Nephron (organoid): ENCODE measurements around the gene BTBD9.

ENCODE experiments used
- H3K27ac Mint-ChIP-seq, 3 experiments: 2 replicates each; pipeline ENCODE4 v1.8.0; 2020; ENCODE audit warnings: mixed read lengths in 3 of 3, mild to moderate bottlenecking in 2 of 3, moderate library complexity in 1 of 3
- H3K27me3 Mint-ChIP-seq: 2 replicates; pipeline ENCODE4 v1.8.0; 2021; ENCODE audit warnings: low read depth, mild to moderate bottlenecking, moderate library complexity, mixed read lengths
- H3K36me3 Mint-ChIP-seq: 2 replicates; pipeline ENCODE4 v1.8.0; 2020; ENCODE audit warnings: low read depth, mixed read lengths
- H3K4me1 Mint-ChIP-seq: 2 replicates; pipeline ENCODE4 v1.8.0; 2020; ENCODE audit warnings: mixed read lengths
- H3K4me3 Mint-ChIP-seq, 3 experiments: 2 replicates each; pipeline ENCODE4 v1.8.0; 2020; ENCODE audit warnings: mild to moderate bottlenecking in 3 of 3, mixed read lengths in 3 of 3, moderate library complexity in 2 of 3
- H3K9me3 Mint-ChIP-seq: 2 replicates; pipeline ENCODE4 v1.8.0; 2020; ENCODE audit warnings: mixed read lengths
- CTCF ChIP-seq, 3 experiments: fragments of 200-600 bp; sonication (generic); IDR thresholded peaks; one replicate each; pipeline ENCODE4 v1.5.0; 2021; ENCODE audit warnings: antibody characterized with exemption in 3 of 3; ENCODE audit not compliant: unreplicated experiment in 3 of 3

Gene BTBD9

GRCh38 chr6:38272222-38272621 is 367.5 kb downstream of the BTBD9 start:
- no peak for TF ChIP-seq CTCF (IDR thresholded peaks at IDR 0.05; ENCODE audit: unreplicated experiment in 3 of 3)
- peak overlapping the region in 1 of 3 experiments; percentile 35 for H3K27ac Mint-ChIP-seq
- H3K4me3 Mint-ChIP-seq = no peak overlapping the region
- no peaks in the 10 kb centered on the region for H3K36me3 Mint-ChIP-seq
- no peaks in the 10 kb centered on the region for H3K27me3 Mint-ChIP-seq
- H3K9me3 Mint-ChIP-seq = peaks cover 6% of the 10 kb centered on the region
- peaks cover 32% of the 10 kb centered on the region for H3K4me1 Mint-ChIP-seq

GRCh38 chr6:38271081-38271480 is 368.6 kb downstream of the BTBD9 start:
- H3K4me3 Mint-ChIP-seq = no peak overlapping the region
- no peak for TF ChIP-seq CTCF (IDR thresholded peaks at IDR 0.05; ENCODE audit: unreplicated experiment in 3 of 3)
- no peaks in the 10 kb centered on the region for H3K36me3 Mint-ChIP-seq
- peaks cover 6% of the 10 kb centered on the region for H3K9me3 Mint-ChIP-seq
- H3K4me1 Mint-ChIP-seq = peaks cover 37% of the 10 kb centered on the region
- peak overlapping the region in 1 of 3 experiments; percentile 81 for H3K27ac Mint-ChIP-seq
- no peaks in the 10 kb centered on the region for H3K27me3 Mint-ChIP-seq

GRCh38 chr6:38270367-38270766 is 369.4 kb downstream of the BTBD9 start:
- H3K4me3 Mint-ChIP-seq = no peak overlapping the region
- H3K9me3 Mint-ChIP-seq = peaks cover 6% of the 10 kb centered on the region

GRCh38 chr6:38269461-38270172 is 370.1 kb downstream of the BTBD9 start:
- no peaks in the 10 kb centered on the region for H3K36me3 Mint-ChIP-seq
- no peak for TF ChIP-seq CTCF (IDR thresholded peaks at IDR 0.05; ENCODE audit: unreplicated experiment in 3 of 3)
- peaks cover 6% of the 10 kb centered on the region for H3K9me3 Mint-ChIP-seq
- peak overlapping the region; percentile 55 to 84 (median 81) for H3K27ac Mint-ChIP-seq
- no peaks in the 10 kb centered on the region for H3K27me3 Mint-ChIP-seq
- H3K4me3 Mint-ChIP-seq = no peak overlapping the region
- H3K4me1 Mint-ChIP-seq = peaks cover 37% of the 10 kb centered on the region

More at GRCh38 chr6:38270367-38270766, 369.4 kb downstream of the BTBD9 start:
- Mint-ChIP-seq H3K4me1 (peaks cover 37% of the 10 kb centered on the region), H3K27ac (peak overlapping the region in 2 of 3 experiments; percentile 81 to 84), H3K27me3 (no peaks in the 10 kb centered on the region), H3K36me3 (no peaks in the 10 kb centered on the region)
- no peak for TF ChIP-seq CTCF (IDR thresholded peaks at IDR 0.05; ENCODE audit: unreplicated experiment in 3 of 3)

- peak overlapping the region in 1 of 3 experiments; percentile 13 for H3K4me3 Mint-ChIP-seq
- peak overlapping the region; percentile 25 to 63 (median 56) for H3K27ac Mint-ChIP-seq
- no peaks in the 10 kb centered on the region for H3K36me3 Mint-ChIP-seq
- peaks cover 1% of the 10 kb centered on the region for H3K9me3 Mint-ChIP-seq
- no peaks in the 10 kb centered on the region for H3K27me3 Mint-ChIP-seq
- H3K4me1 Mint-ChIP-seq = peaks cover 38% of the 10 kb centered on the region
- TF ChIP-seq CTCF (IDR thresholded peaks at IDR 0.05; ENCODE audit: unreplicated experiment in 3 of 3) = no peak
These were observed 371.4 kb downstream of the BTBD9 start for GRCh38 chr6:38268342-38268741.

GRCh38 chr6:38266921-38267354 is 372.8 kb downstream of the BTBD9 start:
- Mint-ChIP-seq H3K4me3 (no peak overlapping the region), H3K4me1 (peaks cover 47% of the 10 kb centered on the region), H3K27me3 (no peaks in the 10 kb centered on the region), H3K27ac (peak overlapping the region in 1 of 3 experiments; percentile 31), H3K9me3 (no peaks in the 10 kb centered on the region), H3K36me3 (no peaks in the 10 kb centered on the region)
- no peak for TF ChIP-seq CTCF (IDR thresholded peaks at IDR 0.05; ENCODE audit: unreplicated experiment in 3 of 3)
